RWPE2 (cell line): ENCODE results near the gene DCLK3.

Experiments used
- ATAC-seq: fragments of 200-7000 bp; cut with Tn5 transposase; 3 replicates; pipeline ENCODE4 v1.9.1; 2021; ENCODE audit warnings: low read depth
- DNase-seq: peaks from one replicate; pipeline ENCODE4 v3.0.0-alpha.2; 2020; ENCODE audit warnings: low spot score
- H3K27ac ChIP-seq: fragments of 450-650 bp; 2 replicates; pipeline ENCODE4 v1.5.1; 2017; ENCODE audit warnings: mild to moderate bottlenecking; ENCODE audit not compliant: poor library complexity, severe bottlenecking
- H3K27me3 ChIP-seq: fragments of 250-450 bp; sonication (Bioruptor Pico); 2 replicates; pipeline ENCODE4 v1.5.1; 2021; ENCODE audit warnings: mild to moderate bottlenecking, moderate library complexity; ENCODE audit not compliant: insufficient read depth, poor library complexity, severe bottlenecking
- H3K36me3 ChIP-seq: fragments of 250-450 bp; sonication (Bioruptor Pico); 2 replicates; pipeline ENCODE4 v1.5.1; 2020; ENCODE audit warnings: low read depth, mild to moderate bottlenecking, moderate library complexity
- H3K4me1 ChIP-seq: fragments of 250-450 bp; sonication (Bioruptor Pico); 2 replicates; pipeline ENCODE4 v1.5.1; 2021; ENCODE audit warnings: mild to moderate bottlenecking, moderate library complexity; ENCODE audit not compliant: insufficient read depth, poor library complexity, severe bottlenecking
- H3K4me3 ChIP-seq: fragments of 250-450 bp; sonication (Bioruptor Pico); 2 replicates; pipeline ENCODE4 v1.5.1; 2021; ENCODE audit warnings: mild to moderate bottlenecking, moderate library complexity; ENCODE audit not compliant: severe bottlenecking
- H3K9me3 ChIP-seq: fragments of 250-450 bp; sonication (Bioruptor Pico); 2 replicates; pipeline ENCODE4 v1.5.1; 2021; ENCODE audit warnings: mild to moderate bottlenecking, moderate library complexity; ENCODE audit not compliant: severe bottlenecking
- TF ChIP-seq, protein P1 (sequence below): fragments of 450-650 bp; IDR thresholded peaks from one replicate; pipeline ENCODE4 v1.5.1; 2017; ENCODE audit warnings: mild to moderate bottlenecking, moderate library complexity; ENCODE audit not compliant: poor library complexity, severe bottlenecking

DCLK3 gene

DNA sequence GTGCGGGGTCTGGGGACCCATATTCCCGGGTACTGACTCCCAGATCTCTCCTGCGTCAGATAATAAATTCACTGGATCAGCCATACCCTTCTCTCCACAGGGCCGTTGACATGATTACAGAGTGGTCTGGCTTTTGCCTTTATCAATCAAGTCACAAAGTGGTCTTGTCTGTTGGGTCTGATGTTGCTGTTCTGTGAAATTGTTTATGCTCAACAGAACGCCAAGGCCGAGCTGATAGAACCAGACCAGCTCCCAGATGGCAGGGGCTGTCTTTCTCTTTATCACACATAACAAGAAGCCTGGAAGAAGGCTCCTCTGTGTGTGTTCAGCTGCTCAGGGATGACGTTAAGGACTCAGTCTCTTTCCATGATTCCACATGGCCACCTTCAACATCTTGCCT is 751 bp upstream of the DCLK3 start:
- Histone ChIP-seq H3K27me3 (peaks cover 46% of the 10 kb centered on the region), H3K4me3 (no peak overlapping the region), H3K27ac (no peak overlapping the region), H3K9me3 (no peaks in the 10 kb centered on the region), H3K4me1 (no peaks in the 10 kb centered on the region), H3K36me3 (no peaks in the 10 kb centered on the region)
- ATAC-seq (no peak), DNase-seq (no peak)
- TF ChIP-seq, protein P1, sequence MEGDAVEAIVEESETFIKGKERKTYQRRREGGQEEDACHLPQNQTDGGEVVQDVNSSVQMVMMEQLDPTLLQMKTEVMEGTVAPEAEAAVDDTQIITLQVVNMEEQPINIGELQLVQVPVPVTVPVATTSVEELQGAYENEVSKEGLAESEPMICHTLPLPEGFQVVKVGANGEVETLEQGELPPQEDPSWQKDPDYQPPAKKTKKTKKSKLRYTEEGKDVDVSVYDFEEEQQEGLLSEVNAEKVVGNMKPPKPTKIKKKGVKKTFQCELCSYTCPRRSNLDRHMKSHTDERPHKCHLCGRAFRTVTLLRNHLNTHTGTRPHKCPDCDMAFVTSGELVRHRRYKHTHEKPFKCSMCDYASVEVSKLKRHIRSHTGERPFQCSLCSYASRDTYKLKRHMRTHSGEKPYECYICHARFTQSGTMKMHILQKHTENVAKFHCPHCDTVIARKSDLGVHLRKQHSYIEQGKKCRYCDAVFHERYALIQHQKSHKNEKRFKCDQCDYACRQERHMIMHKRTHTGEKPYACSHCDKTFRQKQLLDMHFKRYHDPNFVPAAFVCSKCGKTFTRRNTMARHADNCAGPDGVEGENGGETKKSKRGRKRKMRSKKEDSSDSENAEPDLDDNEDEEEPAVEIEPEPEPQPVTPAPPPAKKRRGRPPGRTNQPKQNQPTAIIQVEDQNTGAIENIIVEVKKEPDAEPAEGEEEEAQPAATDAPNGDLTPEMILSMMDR = no peak

DNA sequence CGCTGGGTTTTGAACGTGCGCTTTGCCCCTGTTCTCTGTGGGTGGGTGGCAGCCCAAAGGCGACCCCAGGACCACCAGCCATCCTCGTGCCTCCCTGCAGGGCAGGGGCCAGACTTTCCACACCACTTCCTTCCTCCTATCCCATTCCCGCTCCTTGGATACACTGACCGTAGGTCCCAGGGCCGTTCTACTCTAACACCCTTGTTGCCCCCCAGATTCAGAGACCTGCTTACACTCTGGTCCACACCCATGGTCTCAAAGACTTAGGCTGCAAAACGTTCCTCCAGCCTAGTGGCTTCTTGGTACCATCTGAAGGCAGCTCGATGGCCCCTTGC is 318 bp upstream of the DCLK3 start:
- DNase-seq (no peak), ATAC-seq (no peak)
- no peak overlapping the region for H3K27ac ChIP-seq
- TF ChIP-seq, protein P1 = no peak
- H3K9me3 ChIP-seq = no peaks in the 10 kb centered on the region
- no peak overlapping the region for H3K4me3 ChIP-seq
- peaks cover 46% of the 10 kb centered on the region for H3K27me3 ChIP-seq
- no peaks in the 10 kb centered on the region for H3K4me1 ChIP-seq
- no peaks in the 10 kb centered on the region for H3K36me3 ChIP-seq

DNA sequence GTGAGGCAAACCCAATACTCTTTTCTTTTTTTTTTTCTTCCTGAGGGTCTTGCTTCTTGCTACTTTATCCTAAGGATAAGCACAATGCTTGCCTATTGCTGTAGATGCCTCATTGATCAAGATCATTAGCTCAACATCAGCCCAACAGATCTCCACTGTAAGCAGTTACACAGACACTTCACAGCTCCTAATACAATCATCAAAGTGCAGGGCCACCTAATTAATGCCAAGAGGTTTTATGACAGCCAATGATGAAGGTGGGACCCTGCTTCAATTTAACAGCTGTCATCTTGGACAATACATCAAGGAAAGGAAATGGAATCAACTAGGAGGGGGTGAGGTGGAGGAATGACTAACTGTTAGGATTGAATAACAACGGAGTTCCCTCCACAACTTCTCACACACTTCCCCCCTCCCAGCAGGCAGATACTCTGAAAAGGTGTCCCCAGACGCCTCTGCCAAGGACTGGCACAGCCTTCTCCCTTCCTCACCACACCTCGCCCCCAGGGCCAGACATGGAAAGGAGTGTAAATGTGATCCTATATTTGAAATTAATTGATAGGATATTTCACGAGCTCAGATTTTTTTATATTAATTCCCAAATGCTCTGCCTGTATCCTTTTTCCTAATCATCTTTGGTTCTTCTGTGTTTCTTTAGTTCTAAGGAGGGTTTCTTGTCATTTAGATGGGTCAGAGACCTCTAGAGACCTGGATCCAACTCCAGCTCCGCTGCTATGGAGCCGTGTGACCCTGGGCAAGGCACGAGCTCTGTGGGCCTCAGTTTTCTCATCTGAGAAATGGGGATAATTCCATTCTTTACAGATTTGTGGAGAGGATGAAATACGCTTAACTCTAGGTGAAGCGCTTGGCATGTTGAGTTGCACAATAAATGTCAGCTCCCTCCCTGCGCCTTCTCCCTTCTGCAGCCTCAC is 1.2 kb downstream of the DCLK3 start:
- H3K36me3 ChIP-seq = no peaks in the 10 kb centered on the region
- TF ChIP-seq, protein P1 = no peak
- peaks cover 46% of the 10 kb centered on the region for H3K27me3 ChIP-seq
- H3K4me3 ChIP-seq = no peak overlapping the region
- DNase-seq (no peak), ATAC-seq (no peak)
- no peaks in the 10 kb centered on the region for H3K9me3 ChIP-seq
- no peaks in the 10 kb centered on the region for H3K4me1 ChIP-seq
- H3K27ac ChIP-seq = no peak overlapping the region

DNA sequence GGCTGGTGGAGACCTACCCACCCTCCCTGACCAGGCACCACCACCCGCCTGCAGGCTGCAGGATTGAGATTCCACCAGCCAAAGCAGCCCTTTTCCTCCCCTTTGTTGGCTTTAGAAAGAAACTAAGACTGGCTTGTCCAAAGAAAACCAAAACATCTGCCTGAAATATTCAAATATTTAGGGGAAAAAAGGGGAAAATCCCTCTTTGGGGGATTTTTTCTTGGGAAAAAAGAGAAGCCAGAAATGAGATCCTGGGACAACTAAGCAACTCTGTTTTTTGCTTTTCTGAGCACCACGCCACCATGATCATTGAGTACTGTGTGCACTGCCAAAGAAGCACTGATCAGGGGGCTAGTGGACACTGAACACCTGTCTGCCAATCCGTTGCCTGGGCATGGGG is 2.6 kb downstream of the DCLK3 start:
- no peak overlapping the region for H3K4me3 ChIP-seq
- peaks cover 46% of the 10 kb centered on the region for H3K27me3 ChIP-seq
- TF ChIP-seq, protein P1 = no peak
- ATAC-seq = no peak
- H3K36me3 ChIP-seq = no peaks in the 10 kb centered on the region
- H3K27ac ChIP-seq = no peak overlapping the region
- DNase-seq = no peak
- H3K4me1 ChIP-seq = no peaks in the 10 kb centered on the region
- H3K9me3 ChIP-seq = no peaks in the 10 kb centered on the region

DNA sequence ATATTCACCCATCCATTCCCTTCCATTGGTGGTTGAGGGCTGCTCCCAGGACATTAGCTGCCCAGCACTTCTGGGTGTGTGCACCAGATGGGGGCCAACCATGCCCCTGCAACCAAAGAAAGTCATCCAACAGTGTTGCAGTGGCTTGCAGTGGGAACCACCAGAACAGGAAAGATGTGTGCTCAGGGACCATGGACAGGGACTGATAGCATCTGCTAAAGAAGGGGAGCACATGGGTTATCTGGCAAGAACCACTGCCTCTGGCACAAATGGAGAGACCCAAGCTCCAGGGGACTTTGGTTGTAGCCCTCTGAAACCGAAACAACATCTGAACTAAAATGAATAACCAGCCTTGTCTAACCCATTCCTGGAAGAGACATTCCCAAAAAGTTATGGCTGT is 8.1 kb downstream of the DCLK3 start:
- DNase-seq (no peak), ATAC-seq (no peak)
- Histone ChIP-seq H3K36me3 (no peaks in the 10 kb centered on the region), H3K4me3 (no peak overlapping the region), H3K27ac (no peak overlapping the region), H3K9me3 (no peaks in the 10 kb centered on the region), H3K27me3 (no peaks in the 10 kb centered on the region), H3K4me1 (no peaks in the 10 kb centered on the region)
- TF ChIP-seq, protein P1 = no peak
